ENCODE data around the gene TNK2.
"Not testable (repeated sequence)": the region's sequence is repeated elsewhere in the genome, so short reads cannot be mapped to it uniquely, and the experiment has no call there.

Gene TNK2

DNA sequence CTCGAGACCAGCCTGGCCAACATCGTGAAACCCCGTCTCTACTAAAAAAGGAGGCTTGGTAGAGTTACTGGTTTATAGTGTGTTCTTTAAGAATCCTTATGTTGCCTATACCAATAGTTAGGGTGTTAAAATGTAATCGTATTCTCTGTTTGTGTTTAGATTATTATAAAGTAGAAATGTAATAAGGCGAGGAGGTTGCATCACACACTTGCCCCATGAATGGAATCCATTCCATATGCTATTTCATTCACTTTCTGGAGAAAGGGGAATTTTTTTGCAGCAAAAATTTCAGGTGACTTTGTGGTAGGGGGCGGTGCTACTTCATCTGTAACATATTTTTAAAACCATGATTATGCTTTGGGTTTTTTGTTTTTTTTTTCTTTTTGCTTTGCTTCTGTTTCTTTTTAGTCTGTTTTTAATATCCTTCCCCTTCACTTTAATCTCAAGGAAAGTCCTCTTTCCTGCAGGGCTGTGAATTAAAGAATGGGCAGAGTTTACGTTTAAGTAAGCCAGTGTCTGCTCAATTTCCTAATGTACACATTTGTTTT, 63.6 kb downstream of the TNK2 start:
- DNase-seq: no peak

DNA sequence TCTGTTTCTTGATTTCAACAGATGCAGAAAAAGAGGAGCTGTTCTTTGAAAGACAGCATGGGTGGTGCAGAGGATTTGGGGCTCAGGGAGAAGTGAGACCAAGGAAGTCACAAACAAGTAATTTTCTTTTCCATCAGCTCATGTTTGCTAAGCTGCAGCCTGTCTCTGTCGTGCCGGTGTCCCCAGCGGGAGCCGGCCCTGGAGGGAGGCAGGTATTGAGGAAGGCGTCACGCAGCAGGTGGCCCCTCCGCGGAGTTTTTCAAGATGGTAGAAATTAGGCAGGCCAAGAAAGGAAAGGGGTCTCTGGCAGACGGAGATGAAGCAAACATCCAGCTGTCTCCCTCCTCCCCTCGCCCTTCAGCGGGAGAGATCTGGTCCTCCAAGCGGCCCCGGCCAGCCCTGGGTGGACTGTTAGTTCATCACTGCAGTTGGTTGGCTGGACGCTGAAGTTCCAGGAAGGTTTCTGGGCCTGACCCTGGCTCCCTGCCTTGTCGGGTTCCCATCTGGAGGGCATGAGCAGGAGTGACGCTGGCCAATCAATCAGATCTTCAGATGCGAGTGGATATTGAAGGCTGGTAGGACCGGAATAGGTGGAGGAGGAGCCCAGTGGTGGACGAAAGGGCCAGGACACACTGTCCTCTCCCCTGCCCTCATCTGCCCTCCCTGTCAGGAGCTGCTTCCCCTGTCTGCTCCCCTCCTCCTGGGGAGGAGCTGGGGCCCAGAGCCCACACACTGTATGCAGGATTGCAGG, 68.9 kb downstream of the TNK2 start:
- DNase-seq: no peak

DNA sequence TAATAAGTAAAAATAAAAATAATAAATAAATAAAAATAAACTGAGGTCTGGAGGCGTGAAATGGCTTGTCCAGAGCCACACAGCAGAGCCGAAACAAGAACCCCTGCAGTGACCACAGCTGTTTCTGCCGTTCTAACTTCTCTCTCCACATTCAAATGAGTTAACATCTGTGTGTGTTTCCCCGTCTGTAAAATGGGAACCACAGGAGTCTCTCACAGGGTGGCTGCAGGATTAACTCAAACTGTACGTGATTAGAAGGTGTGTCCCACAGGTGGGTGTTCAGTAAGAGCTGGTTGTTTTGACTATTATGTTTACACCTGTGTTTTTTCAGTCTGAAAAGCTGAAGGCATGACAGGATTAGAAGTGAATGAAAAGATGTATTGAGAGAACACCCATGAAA, 69.6 kb downstream of the TNK2 start:
- DNase-seq: no peak

DNA sequence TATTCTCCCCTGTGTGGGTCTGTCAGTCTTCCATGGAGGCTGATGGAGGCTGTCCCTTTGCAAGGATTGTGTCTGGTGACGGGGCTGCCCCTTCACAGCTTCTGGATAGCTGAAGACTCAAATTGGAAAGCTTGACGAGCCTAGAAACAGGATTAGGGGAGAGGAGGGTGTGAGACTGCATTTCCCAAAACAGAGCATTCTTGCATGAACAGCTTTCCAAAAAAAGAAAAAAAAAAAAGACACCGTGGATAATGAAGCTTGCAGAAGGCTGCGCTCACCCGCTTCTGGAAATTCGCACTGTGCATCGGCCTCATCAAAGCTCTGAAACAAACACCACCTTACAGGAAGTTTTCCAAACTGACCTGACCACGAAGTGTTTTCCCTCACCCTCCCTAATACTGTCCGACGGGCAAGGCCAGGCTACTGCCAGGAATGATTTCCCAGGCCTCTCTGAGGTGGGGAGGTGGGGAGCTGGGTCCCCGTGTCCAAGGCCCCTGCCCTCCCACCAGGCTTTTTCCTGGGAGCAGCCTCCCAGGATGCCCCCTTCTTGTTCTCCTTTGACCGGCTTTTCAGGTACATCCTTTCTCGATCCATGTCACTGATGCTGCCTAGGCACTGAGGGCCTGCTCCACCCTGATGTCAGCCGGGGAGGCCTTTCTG, 71.7 kb downstream of the TNK2 start:
- no peak for DNase-seq

DNA sequence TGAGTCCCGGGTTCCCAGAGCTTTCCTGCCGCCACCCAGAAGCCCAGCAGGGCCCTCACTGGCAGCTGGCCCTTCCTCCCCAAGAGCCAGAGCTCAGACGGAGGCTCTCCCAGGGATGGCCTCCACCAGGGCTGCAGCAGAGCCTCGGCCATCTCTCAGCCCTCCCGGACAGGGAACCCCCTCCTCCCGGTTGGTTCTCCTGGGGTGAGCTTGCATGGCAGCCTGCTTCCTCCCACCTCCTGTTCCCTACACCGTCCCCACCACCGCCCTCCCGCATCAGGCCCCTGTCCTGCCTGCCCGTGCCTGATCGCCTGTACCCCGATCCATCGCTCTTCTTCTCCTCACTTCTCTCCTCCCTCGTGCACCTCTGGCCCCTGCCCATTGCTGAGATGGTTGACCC, 72.6 kb downstream of the TNK2 start:
- DNase-seq: no peak

DNA sequence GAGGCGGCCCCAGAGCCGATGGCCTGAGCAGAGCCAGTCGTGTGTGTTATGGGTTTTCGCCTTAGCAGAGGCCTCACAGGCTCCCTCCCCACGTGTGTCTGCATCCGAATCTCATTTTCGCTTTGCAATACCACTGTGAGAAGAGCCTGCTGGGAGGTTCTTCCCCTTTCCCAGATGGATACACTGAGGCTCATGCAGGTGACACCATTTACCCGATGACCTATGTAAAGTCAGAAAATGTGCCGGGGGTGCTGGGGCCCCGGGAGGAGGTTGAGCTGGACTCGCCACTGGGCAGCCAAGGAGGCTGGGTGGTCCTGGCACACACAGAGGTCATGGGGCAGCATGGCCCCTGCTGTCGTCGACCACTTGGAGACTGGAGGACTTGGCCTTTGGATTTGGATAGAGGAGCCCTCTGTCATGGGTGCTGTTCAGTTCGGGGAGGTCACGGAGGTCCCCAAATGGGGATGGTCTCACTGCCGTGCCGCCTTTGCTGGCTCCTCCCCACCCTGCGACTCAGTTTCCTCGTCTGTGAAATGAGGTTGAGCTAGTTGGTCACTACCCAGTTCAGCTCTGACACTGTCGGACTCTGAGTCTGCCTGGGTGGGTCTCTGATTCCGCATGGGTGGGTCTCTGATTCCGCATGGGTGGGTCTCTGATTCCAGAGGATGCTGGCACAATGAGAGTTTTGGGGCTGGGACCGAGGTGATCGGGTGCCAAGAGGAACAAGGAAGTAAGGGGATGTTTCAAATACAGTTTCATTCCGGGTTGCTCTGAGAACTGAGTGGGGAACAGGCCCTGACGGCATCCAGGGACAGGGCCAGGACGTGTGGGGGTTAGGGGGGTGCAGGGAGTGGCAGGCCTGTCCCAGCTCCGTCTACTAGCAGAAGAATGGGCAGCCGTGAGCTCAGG, 73.4 kb downstream of the TNK2 start:
- no peak for DNase-seq

DNA sequence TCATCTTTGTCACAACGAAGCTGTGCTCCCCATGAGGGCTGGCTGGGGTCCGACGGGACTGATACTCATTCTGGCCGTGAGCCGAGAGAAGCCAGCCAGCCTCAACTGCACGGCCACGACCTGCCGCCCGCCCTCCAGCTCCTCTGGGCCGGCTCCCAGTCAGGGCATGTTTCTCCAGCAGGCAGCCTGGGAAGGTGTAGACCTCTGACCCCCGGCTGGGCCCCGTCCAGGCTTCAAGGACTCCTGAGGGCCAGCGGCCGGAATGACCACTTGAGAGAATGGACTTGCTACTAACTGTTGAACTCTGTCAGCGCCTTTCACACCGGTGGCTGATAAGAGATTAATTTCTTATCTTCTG, 78.5 kb downstream of the TNK2 start:
- DNase-seq: no peak

DNA sequence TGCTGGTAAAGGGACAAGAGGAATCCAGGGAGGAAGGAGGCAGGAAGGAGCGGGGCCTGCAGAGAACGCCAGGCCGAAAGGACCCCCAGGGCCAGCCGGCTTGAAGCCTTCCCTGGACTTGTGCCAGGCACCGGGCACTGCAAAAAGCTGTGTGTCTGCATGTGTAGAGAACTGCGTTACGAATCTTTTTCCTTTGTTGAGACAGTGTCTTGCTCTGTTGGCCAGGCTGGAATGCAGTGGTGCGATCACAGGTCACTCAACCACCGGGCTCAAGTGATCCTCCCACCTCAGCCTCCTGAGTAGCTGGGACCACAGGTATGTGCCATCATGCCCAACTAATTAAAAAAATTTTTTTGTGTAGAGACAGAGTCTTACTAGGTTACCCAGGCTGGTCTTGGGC, 79.6 kb downstream of the TNK2 start:
- DNase-seq: no peak

DNA sequence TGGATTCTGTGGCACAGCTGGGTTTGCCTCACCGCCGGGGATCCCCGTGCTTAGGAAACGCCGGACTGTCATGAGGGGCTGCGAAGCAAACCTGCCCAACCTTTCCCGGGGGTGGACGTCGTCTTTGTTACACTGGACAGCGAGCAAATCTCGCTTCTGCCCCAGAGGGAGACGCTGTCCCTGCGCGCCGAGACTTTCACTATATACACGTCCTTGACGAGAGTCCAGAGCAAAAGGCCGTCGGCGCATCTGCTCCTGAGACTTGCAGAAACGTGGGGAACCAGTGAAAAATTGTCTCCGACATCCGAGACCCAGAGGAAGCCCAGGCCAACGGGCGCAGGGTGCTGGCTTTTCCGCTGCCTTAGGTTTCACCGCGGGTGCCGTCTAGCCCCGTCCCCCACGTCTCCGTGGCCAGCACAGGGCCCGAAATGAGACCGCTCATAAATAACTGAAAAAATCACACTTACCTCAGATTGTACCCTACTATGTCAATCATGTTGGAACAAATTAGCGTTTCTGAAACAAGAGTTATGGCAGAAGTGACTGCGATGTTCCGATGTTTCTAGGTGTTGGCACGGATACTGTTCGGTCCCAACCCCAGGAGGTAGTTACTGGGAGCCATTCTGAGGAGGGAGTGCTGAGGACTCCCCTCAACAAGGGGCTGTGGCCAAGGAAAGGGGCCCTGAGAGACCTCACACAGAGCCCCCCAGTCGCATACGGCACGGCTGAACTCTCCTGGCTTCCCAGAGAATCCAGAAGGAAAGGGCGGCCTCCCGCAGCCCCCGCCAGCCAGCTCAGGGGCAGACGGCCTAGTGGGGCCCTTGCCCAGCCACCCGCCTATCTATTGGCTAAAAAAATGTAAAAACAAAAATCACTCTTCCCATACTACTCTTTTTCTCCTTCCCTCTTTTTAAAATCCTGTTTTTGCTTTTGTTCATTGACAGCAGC, 82.2 kb downstream of the TNK2 start:
- no peak for DNase-seq

DNA sequence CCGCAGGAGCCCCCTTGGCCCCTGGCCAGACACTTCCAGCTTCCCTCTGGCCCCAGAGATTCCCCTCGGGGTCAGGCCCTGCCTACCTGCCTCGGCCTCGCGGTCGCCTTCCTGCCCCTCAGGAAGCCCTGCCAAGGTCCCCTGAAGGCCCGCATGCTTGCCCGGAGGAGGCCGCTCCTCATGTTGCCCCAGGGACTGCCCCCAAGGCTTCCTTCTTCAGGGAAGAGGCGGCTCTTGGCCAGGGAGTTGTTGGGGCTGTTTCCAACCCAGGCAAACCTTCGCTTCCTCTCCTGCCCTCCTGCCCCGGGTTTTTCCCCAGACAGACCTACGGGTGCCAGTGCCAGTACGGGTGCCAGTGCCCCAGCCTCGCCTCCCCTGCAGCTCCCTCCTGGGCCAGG, 83.2 kb downstream of the TNK2 start:
- DNase-seq: no peak

DNA sequence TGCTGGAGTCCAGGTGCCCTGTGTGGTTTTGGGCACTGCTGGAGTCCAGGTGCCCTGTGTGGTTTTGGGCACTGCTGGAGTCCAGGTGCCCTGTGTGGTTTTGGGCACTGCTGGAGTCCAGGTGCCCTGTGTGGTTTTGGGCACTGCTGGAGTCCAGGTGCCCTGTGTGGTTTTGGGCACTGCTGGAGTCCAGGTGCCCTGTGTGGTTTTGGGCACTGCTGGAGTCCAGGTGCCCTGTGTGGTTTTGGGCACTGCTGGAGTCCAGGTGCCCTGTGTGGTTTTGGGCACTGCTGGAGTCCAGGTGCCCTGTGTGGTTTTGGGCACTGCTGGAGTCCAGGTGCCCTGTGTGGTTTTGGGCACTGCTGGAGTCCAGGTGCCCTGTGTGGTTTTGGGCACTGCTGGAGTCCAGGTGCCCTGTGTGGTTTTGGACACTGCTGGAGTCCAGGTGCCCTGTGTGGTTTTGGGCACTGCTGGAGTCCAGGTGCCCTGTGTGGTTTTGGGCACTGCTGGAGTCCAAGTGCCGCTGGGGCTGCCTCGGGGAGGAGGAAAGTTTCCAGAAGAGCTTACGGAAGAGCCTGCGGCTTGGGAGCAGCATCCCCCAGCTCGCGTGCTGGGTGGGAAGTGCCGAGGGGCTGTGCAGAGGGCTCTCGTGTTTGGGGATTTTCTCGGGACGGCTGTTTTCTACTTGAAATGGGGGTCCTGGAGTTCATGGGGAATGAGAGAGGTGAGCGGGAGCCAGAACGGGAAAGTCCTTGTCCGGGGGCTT, 83.7 kb downstream of the TNK2 start:
- DNase-seq: not testable (repeated sequence)

DNA sequence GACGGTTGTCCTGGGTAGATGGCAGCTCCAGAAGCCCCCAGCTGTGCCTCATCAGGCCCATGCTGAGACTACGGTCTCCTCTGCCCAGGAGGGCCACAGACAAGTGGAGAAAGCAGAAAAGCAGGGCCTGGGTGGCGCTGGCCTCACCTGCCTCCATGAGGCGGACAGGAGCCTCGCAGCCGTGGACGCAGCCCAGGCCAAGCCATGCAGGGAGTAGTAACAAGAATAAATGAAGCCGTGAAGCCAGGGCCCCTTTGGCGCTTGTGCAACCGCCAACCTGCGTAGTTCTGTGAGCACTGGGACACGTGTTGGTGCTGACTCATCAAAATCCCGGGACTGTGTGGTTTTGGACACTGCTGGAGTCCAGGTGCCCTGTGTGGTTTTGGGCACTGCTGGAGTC, 84.4 kb downstream of the TNK2 start:
- no peak for DNase-seq

DNA sequence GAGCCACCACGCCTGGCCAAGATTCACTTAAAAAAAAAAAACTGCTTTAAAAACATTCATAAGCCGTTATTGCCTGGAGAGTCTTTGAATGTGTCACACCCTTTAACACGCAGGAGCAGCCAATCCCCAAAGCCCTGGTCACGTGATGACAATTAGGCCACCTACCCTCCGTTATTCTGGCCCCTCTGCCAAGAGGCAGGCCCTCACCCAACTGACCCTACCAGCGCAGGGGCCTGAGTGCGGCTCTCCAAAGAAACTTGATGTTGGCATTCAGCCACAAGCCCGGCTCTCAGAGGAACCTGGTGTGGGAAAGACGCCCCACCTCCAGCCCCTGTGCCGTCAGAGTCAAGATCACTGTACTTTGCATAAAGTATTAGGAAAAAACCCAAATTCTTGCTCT, 85.1 kb downstream of the TNK2 start:
- DNase-seq: no peak

DNA sequence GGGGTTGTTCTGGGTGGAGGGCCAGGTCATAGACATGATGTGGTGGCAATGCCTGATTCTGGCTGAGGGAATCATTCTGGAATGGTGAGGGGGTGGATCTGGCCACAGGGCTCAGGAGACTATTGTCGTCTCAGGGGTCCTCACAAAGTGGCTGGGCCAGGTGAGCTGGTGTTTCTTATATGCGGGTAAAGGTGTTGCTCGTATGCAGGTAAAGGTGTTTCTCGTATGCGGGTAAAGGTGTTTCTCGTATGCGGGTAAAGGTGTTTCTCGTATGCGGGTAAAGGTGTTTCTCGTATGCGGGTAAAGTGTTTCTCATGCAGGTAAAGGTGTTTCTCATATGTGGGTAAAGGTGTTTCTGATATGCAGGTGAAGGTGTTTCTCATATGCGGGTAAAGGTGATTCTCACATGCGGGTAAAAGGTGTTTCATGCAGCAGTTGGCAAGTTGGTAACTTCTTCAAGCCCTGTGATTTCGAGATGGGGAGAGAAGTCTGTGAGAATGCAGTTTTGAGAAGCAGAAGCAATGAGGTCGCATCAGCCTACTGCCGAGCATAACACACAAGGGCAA, 86.1 kb downstream of the TNK2 start:
- DNase-seq: no peak

DNA sequence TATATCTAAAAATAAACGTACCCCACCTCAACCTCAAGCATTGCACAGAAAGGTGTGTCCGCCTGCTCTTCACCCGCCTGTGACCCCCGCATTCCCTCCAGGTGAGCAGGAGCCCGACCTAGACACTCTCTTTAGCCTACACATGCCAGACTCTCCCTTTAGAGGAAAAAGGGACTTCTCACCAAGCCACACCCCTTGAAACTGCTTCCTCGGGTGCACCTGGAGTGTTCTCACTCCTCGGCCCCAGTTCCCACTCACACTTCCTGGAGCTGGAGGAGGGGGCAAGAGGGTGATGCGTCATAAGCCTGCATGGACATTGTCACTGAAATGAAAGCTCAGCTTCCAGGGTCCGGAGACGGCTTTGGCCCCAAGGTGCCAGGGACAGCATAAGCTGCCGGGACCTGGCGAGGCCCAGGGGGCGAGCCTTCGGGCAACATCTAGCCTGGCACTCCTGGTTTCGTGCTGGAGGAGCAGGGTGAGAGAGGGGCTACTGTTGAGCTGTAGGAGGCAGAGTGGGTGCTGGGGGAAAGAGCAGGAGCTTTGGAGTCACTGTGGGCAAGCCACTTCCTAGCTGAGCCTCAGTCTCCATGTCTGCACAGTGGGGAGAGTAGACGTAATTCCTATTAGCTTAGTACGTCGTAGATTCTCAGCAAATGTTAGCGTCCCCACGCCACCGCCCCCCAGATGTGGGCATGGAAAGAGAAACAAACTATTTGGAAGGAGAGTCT, 86.8 kb downstream of the TNK2 start:
- no peak for DNase-seq

DNA sequence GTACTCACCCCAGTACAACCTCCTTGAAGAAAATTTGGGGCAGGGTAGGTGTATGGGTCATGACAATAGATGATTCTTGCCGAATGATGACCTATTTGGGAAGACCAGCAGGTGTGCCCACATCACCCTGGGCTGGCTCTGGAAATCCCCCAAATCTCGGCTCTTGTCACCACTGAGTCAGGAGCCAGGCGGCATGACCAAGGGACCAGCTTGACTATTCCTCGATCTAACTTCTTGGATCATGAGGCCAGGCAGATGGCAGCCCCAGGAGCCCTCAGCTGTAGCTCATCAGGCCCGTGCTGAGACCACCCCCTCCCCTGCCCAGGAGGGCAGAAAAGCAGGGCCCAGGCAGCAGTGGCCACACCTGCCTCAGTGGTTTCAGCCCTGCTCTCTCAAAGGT, 87.5 kb downstream of the TNK2 start:
- DNase-seq: no peak

DNA sequence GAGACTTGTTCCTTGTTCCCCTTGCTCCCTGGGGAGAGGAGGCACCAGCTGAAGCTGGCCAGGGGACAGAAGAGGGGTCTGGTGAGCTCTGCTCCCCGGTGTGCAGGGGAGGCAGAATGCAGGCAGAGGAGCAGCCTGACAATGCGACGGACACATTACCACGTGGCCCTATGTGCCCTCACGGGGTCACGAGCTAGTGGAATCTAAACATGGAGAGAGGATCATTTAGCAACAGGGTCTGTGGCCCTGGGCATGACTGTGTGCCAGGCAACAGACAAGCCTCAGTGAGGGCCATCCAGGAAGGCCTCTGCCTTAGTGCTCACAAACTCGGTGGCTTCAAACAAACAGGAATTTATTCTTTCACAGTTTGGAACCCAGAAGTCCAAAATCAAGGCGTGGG, 88.2 kb downstream of the TNK2 start:
- DNase-seq: no peak

DNA sequence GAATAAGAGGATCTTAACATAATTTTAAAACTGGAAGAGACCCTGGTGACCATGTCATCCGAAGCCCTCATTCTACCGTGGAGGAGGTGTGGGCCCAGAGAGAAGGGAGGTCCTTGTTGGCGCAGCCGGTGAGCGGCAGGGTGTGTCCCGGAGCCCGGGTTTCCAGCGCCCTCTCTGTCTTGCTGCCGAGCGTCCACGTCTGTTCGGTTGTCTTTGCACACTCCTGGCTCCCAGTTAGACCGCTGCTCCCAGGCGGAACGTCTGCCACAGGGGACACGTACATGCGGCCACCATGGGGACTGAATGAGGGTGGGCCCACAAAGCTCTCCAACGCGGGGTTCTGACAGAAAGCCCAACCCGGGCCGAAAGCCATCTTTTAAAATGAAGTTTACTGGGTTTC, 90.0 kb downstream of the TNK2 start:
- no peak for DNase-seq

DNA sequence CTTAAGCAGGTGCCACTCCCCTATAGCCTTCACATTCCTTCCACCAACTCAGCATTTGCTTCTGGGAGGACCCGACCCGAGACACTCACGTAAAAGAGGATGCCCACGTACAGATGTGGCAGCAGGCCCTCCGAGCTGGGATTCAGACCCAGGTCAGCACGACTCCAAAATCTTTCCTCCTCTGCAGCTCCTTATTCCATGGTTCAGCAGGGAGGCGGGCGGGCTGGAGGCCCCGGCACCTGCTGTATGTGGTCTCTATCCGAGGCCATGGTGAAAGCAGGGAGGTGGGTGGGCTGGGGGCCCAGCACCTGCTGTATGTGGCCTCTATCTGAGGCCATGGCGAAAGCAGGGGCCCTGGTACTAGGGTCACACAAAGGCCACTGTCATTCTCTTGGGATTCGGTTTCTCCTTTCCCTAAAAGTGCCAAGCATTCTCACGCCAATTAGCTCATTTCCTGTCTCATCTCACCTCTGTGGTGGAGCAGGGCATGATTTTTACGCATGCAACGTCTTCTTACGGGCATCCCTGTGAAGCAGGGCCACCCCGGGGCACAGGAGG, 90.7 kb downstream of the TNK2 start:
- DNase-seq: no peak

DNA sequence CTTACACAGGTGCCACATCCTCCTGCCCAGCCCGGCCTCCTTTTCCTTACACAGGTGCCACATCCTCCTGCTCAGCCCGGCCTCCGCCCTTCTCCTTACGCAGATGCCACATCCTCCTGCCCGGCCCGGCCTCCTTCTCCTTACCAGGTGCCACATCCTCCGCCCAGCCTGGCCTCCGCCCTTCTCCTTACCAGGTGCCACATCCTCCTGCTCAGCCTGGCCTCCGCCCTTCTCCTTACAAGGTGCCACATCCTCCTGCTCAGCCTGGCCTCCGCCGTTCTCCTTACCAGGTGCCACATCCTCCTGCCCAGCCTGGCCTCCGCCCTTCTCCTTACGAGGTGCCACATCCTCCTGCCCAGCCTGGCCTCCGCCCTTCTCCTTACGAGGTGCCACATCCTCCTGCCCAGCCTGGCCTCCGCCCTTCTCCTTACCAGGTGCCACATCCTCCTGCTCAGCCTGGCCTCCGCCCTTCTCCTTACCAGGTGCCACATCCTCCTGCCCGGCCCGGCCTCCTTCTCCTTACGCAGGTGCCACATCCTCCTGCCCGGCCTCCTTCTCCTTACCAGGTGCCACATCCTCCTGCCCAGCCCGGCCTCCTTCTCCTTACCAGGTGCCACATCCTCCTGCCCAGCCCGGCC, 92.0 kb downstream of the TNK2 start:
- DNase-seq: not testable (repeated sequence)
